BE2C (cell line): Measurements from ENCODE around the gene MBD4.

Experiments used
- DNase-seq: peaks from one replicate; pipeline ENCODE4 v3.0.0-alpha.2; 2020
- H3K27me3 ChIP-seq: fragments of 250-450 bp; sonication (Bioruptor Pico); 2 replicates; pipeline ENCODE4 v1.5.1; 2020; ENCODE audit warnings: mild to moderate bottlenecking
- H3K36me3 ChIP-seq: fragments of 250-450 bp; sonication (Bioruptor Pico); 2 replicates; pipeline ENCODE4 v1.5.1; 2020; ENCODE audit warnings: mild to moderate bottlenecking
- H3K4me1 ChIP-seq: fragments of 250-450 bp; sonication (Bioruptor Pico); 2 replicates; pipeline ENCODE4 v1.5.1; 2020
- H3K4me3 ChIP-seq: 2 replicates; pipeline ENCODE4 v1.5.1; 2011; ENCODE audit warnings: low read depth, low read length
- H3K9me3 ChIP-seq: fragments of 250-450 bp; sonication (Bioruptor Pico); 2 replicates; pipeline ENCODE4 v1.5.1; 2020
- TF ChIP-seq, protein P1 (sequence below): IDR thresholded peaks from 2 replicates; pipeline ENCODE4 v1.5.1; 2012; ENCODE audit warnings: mild to moderate bottlenecking, low read depth, low read length

The MBD4 gene

DNA sequence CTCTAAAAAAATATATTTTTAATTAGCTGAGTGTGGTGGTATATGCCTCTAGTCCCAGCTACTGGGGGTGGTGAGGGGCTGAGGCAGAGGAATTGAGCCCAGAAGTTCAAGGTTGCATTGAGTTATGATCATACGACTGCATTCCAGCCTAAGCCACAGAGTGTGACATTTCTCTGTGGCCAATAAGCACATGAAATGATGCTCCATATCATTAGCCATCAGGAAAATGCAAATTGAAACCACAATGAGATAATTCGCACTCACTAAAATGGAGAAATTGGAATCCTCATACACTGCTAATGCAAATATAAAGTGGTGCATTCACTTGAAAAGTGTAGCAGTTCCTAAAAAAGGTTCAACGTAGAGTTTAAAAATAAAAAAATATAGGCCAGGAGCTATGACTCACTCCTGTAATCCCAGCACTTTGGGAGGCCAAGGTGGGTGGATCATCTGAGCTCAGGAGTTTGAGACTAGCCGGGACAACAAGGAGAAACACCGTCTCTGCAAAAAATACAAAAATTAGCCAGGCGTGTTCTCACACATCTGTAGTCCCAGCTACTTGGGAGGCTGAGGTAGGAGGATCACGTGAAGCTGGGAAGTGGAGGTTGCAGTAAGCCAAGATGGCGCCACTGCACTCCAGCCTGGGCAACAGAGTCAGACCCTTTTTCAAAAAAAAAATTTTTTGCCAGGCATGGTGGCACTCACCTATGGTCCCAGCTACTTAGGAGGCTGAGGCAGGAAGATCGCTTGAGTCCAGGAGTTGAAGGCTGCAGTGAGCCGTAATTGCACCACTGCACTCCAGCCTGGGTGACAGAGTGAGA is 35.4 kb upstream of the MBD4 start:
- Histone ChIP-seq H3K9me3 (no peaks in the 10 kb centered on the region), H3K27me3 (no peaks in the 10 kb centered on the region), H3K36me3 (peaks cover 9% of the 10 kb centered on the region; the same call in 1 of the 2 replicates), H3K4me3 (no peak overlapping the region), H3K4me1 (no peaks in the 10 kb centered on the region)
- TF ChIP-seq, protein P1, sequence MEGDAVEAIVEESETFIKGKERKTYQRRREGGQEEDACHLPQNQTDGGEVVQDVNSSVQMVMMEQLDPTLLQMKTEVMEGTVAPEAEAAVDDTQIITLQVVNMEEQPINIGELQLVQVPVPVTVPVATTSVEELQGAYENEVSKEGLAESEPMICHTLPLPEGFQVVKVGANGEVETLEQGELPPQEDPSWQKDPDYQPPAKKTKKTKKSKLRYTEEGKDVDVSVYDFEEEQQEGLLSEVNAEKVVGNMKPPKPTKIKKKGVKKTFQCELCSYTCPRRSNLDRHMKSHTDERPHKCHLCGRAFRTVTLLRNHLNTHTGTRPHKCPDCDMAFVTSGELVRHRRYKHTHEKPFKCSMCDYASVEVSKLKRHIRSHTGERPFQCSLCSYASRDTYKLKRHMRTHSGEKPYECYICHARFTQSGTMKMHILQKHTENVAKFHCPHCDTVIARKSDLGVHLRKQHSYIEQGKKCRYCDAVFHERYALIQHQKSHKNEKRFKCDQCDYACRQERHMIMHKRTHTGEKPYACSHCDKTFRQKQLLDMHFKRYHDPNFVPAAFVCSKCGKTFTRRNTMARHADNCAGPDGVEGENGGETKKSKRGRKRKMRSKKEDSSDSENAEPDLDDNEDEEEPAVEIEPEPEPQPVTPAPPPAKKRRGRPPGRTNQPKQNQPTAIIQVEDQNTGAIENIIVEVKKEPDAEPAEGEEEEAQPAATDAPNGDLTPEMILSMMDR, result no peak
- no peak for DNase-seq

DNA sequence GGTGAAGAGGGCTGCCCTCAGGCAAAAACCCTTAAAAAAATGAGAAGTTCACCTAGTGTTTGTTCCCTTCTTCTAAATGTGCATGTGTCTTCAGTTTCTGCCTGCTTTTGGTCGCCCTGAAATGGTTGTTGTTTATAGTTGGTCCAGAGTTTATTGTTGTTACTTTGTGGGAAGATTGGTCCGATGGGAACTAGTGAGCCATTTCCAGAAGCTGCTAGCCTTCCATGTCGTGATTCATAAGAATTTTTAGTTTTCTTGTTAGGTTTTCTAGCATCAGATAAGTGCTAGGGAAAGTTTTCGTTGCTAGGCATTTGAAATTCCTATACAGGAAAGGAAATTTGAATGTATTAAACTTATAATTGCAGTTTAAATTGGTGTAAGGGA is 34.0 kb upstream of the MBD4 start:
- peaks cover 5% of the 10 kb centered on the region; the same call in 1 of the 2 replicates for H3K36me3 ChIP-seq
- H3K4me3 ChIP-seq, result no peak overlapping the region
- no peak for DNase-seq
- H3K9me3 ChIP-seq, result no peaks in the 10 kb centered on the region
- TF ChIP-seq, protein P1, result no peak
- no peaks in the 10 kb centered on the region for H3K4me1 ChIP-seq
- no peaks in the 10 kb centered on the region for H3K27me3 ChIP-seq

DNA sequence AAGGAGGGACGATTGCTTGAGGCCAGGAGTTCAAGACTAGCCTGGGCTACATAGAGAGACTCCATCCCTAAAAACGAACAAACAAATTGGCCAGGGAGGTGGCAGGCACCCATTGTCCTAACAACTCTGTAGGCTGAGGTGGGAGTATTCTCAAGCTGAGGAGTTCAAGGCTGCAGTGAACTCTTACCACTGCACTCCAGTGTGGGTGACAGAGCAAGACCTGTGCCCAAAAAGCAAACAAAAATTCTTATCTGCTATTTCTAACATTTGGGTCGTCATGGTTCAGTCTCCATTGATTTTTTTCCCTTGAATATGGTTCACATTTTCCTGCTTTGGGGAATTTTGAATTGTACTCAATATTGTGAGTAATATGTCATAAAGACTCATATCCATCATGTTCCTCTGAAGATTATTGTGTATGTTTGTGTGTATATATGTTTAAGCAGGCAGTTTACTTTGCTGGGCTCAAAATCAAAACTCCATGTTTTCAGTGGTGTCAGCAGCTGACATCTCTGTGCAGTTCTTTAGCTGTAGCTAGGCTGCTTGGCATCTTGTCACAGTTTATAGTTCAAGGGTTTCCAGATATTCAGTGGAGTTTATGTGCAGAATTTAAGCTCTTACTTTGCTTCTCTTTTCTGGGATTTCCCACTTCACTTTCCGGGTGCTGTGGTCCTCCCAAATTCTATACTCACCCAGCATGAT is 33.5 kb upstream of the MBD4 start:
- no peaks in the 10 kb centered on the region for H3K4me1 ChIP-seq
- H3K9me3 ChIP-seq, result no peaks in the 10 kb centered on the region
- TF ChIP-seq, protein P1, result no peak
- DNase-seq, result no peak
- H3K36me3 ChIP-seq, result peaks cover 5% of the 10 kb centered on the region; the same call in 1 of the 2 replicates
- no peak overlapping the region for H3K4me3 ChIP-seq
- no peaks in the 10 kb centered on the region for H3K27me3 ChIP-seq

DNA sequence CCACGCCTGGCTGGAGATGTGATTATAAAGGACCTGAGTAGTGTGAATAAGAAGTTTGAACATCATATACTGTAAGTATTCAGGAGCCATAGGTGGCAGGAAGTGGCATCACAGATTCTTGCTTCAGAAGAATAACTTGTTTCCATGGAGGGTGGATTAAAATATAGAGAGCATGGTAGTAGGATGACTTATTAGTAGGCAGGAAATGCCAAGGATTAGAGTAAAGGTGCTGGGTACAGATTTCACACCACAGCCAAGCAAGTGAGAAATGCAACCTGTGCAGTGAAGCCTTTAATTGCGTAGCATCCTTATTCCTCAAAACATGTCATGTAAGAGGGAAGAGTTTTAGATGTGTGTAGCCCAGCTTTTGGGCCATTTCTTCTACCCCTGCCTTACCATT is 31.1 kb upstream of the MBD4 start:
- Histone ChIP-seq H3K36me3 (0 out of 2 replicates have a peak, but pooled peaks cover 3% of the 10 kb centered on the region), H3K4me3 (no peak overlapping the region), H3K27me3 (no peaks in the 10 kb centered on the region), H3K9me3 (no peaks in the 10 kb centered on the region), H3K4me1 (no peaks in the 10 kb centered on the region)
- TF ChIP-seq, protein P1, result no peak
- DNase-seq, result no peak

DNA sequence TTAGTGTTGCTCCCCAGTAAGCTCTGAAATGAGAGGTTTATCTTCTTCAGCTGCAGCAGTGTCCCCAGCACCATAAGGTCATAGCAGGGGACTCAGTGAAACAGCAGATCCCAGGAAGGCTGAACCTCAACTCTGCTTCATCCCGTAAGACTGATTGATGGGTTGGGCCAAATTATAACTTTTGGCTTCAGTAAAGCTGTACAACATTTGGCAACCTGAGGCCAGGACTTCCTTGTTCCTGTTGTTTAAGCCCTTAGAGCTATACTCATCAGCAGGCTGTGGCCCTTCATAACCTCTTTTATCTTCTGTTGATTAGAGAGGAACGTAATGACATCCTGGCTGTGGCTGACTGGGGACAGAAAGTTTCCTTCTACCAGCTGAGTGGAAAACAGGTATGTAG is 29.3 kb upstream of the MBD4 start:
- no peak for DNase-seq
- Histone ChIP-seq H3K36me3 (0 out of 2 replicates have a peak, but pooled peaks cover 3% of the 10 kb centered on the region), H3K4me3 (no peak overlapping the region), H3K4me1 (no peaks in the 10 kb centered on the region), H3K9me3 (no peaks in the 10 kb centered on the region), H3K27me3 (no peaks in the 10 kb centered on the region)
- TF ChIP-seq, protein P1, result no peak

DNA sequence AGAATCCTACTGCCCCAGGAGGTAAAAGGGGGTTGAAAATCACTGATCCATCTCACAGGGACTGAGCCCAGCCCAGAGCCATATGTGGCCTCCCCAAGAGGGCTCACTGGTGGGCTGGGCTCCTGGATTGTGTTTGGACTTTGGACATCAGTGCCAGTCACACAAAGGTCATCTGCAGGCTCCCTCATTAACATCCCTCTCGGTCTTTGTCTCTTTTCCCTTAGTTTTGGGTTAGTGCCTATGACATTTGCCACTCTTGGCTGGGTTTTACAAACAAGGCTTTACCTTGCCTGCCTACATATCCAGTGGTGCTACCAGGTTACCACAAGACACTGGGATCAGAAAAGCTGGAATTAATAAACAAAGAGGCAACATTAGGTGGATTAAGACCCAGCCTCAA is 28.2 kb upstream of the MBD4 start:
- Histone ChIP-seq H3K9me3 (no peaks in the 10 kb centered on the region), H3K27me3 (no peaks in the 10 kb centered on the region)

More for the DNA sequence above, 28.2 kb upstream of the MBD4 start:
- 0 out of 2 replicates have a peak, but pooled peaks cover 3% of the 10 kb centered on the region for H3K36me3 ChIP-seq
- no peak overlapping the region for H3K4me3 ChIP-seq
- H3K4me1 ChIP-seq, result no peaks in the 10 kb centered on the region
- no peak for DNase-seq
- TF ChIP-seq, protein P1, result no peak
